Endothelial cell of umbilical vein (primary cell): Measurements from ENCODE around the gene ULK4. TPM values are rescaled to one million over a fixed set of nuclear protein-coding genes. Genes with fewer than 3 reads are reported as not detected.

Experiments
- BruUV-seq: library from RNA; stranded (reverse); fragments of 400-500 nt; replicated peaks from 2 replicates; lab custom pipeline; 2021; lab: Mats Ljungman, UMichigan
- CTCF ChIA-PET: fragments of 300-600, 350-600 bp; sonication (Branson Sonifier 250); formaldehyde crosslinking; loops from one replicate; lab custom pipeline; 2021; ENCODE audit warnings: antibody characterized with exemption, inconsistent platforms; lab: Charles Lee
- POLR2A ChIA-PET: fragments of 300-600, 350-600 bp; sonication (Branson Sonifier 250); formaldehyde crosslinking; loops from one replicate; lab custom pipeline; 2021; ENCODE audit warnings: antibody characterized with exemption, inconsistent platforms; lab: Charles Lee
- DNase-seq: peaks from one replicate; pipeline ENCODE4 v3.0.0-alpha.2; 2011; ENCODE audit warnings: low read depth, low spot score
- FAIRE-seq: peaks from 2 replicates; lab custom pipeline; 2011; peaks lifted over from hg19 to GRCh38; lab: Jason Lieb, UNC
- H2AFZ ChIP-seq: 2 replicates; pipeline ENCODE4 v1.6.0; 2012; ENCODE audit warnings: low read depth, low read length, control low read depth, inconsistent platforms
- H3K27ac ChIP-seq: 2 replicates; pipeline ENCODE4 v1.5.1; 2011; ENCODE audit warnings: low read depth, mild to moderate bottlenecking, control low read depth, low read length, moderate library complexity; ENCODE audit not compliant: insufficient read depth
- H3K27me3 ChIP-seq, 2 experiments: 2 replicates each; pipeline versions ENCODE4 v1.6.0 to v1.6.1; 2011; ENCODE audit warnings: low read length in 2 of 2, mixed read lengths in 1 of 2; ENCODE audit not compliant: control insufficient read depth in 2 of 2, insufficient read depth in 2 of 2
- H3K36me3 ChIP-seq, 2 experiments: 2 replicates in 1 of 2; 3 replicates in 1 of 2; pipeline ENCODE4 v1.5.1; 2011; ENCODE audit warnings: low read length in 2 of 2, mild to moderate bottlenecking in 1 of 2, moderate library complexity in 1 of 2; ENCODE audit not compliant: control insufficient read depth in 2 of 2, insufficient read depth in 2 of 2; ENCODE audit errors: extremely low read depth in 1 of 2
- H3K4me1 ChIP-seq: 3 replicates; pipeline ENCODE4 v1.5.1; 2011; ENCODE audit warnings: mild to moderate bottlenecking, low read length; ENCODE audit not compliant: control insufficient read depth, insufficient read depth; ENCODE audit errors: extremely low read depth
- H3K4me2 ChIP-seq: 2 replicates; pipeline ENCODE4 v1.6.1; 2011; ENCODE audit warnings: low read length, control low read depth, mixed read lengths; ENCODE audit not compliant: insufficient read depth
- H3K4me3 ChIP-seq, 3 experiments: fragments of 200-600 bp in 1 of 3; sonication (generic), shearing (Covaris generic) in 1 of 3; replicated peaks in 1 of 3; 2 replicates each; pipeline ENCODE4 v1.5.1; 2011 to 2016; ENCODE audit warnings: control low read depth in 3 of 3, low read length in 3 of 3, mild to moderate bottlenecking in 2 of 3, inconsistent platforms in 1 of 3, low read depth in 1 of 3, moderate library complexity in 1 of 3; ENCODE audit not compliant: insufficient read depth in 1 of 3
- H3K79me2 ChIP-seq: 2 replicates; pipeline ENCODE4 v1.6.0; 2012; ENCODE audit warnings: low read length, inconsistent platforms; ENCODE audit not compliant: control insufficient read depth, insufficient read depth
- H3K9ac ChIP-seq: replicated peaks from 2 replicates; pipeline ENCODE3; 2011; ENCODE audit warnings: low read length, control low read depth; ENCODE audit not compliant: insufficient read depth; ENCODE audit errors: extremely low read depth
- H3K9me1 ChIP-seq: replicated peaks from 3 replicates; pipeline ENCODE4 v1.6.0; 2011; ENCODE audit warnings: mild to moderate bottlenecking, low read length; ENCODE audit not compliant: control insufficient read depth, insufficient read depth; ENCODE audit errors: extremely low read depth
- H3K9me3 ChIP-seq: replicated peaks from 2 replicates; pipeline ENCODE4 v1.5.1; 2012; ENCODE audit warnings: low read length, inconsistent platforms; ENCODE audit not compliant: control insufficient read depth, insufficient read depth
- H4K20me1 ChIP-seq: replicated peaks from 2 replicates; pipeline ENCODE3; 2011; ENCODE audit warnings: mild to moderate bottlenecking, low read length; ENCODE audit not compliant: control insufficient read depth, insufficient read depth; ENCODE audit errors: extremely low read depth
- CTCF ChIP-seq, 2 donors: IDR thresholded peaks; 1 replicate in 1 of 2; 2 replicates in 1 of 2; pipeline ENCODE4 v1.5.1; 2011; ENCODE audit warnings: low read length in 2 of 2, mild to moderate bottlenecking in 2 of 2, moderate library complexity in 2 of 2, control low read depth in 1 of 2, inconsistent platforms in 1 of 2, low read depth in 1 of 2; ENCODE audit not compliant: insufficient read depth in 1 of 2; ENCODE audit errors: extremely low read depth in 1 of 2
- FOS ChIP-seq: IDR thresholded peaks from 2 replicates; pipeline ENCODE4 v1.6.1; 2011; ENCODE audit warnings: mild to moderate bottlenecking, low read length, moderate library complexity, borderline replicate concordance; ENCODE audit not compliant: insufficient read depth
- GATA2 ChIP-seq: IDR thresholded peaks from 2 replicates; pipeline ENCODE4 v1.7.0; 2011; ENCODE audit warnings: low read depth, mild to moderate bottlenecking, moderate library complexity, mixed read lengths, low read length; ENCODE audit not compliant: insufficient read length, insufficient read depth
- JUN ChIP-seq: IDR thresholded peaks from 2 replicates; pipeline ENCODE4 v1.6.1; 2011; ENCODE audit warnings: borderline replicate concordance, low read depth; ENCODE audit not compliant: insufficient read length, insufficient read depth
- MAX ChIP-seq: IDR thresholded peaks from 2 replicates; pipeline ENCODE4 v1.6.1; 2011; ENCODE audit not compliant: insufficient read depth, insufficient read length
- POLR2AphosphoS5 ChIP-seq: IDR thresholded peaks from 2 replicates; pipeline ENCODE4 v1.6.1; 2012; ENCODE audit warnings: low read depth, mild to moderate bottlenecking, control low read depth, low read length, moderate library complexity; ENCODE audit not compliant: insufficient read depth
- dilution Hi-C: fragments of 300-500 bp; cut with MboI; formaldehyde crosslinking; loops from one replicate; pipeline ENCODE4 v1.15.0; 2019; ENCODE audit warnings: low sequenced_read_pairs; ENCODE audit not compliant: extremely low pct_ligation_motif_present
- intact Hi-C: fragments of 100-400 bp; cut with micrococcal nuclease; formaldehyde crosslinking; loops from one replicate; pipeline ENCODE4 v1.10.0; 2022
- polyA plus RNA-seq, 4 experiments: library from polyadenylated mRNA; depleted of rRNA in 3 of 4; stranded (reverse) in 3 of 4; unstranded in 1 of 4; fragments of >200 nt; gene quantifications; 2 replicates each; pipeline versions ENCODE4 v1.2.1 to v1.2.3, GENCODE V29; 2011 to 2012; ENCODE audit warnings: missing spikeins in 1 of 4
- total RNA-seq: library from RNA; stranded (reverse); gene quantifications from 2 replicates; pipeline ENCODE4 v1.2.3, GENCODE V29; 2021

ULK4 gene
- total and polyA plus RNA-seq, 2 donors (not counting 3 experiments of a cell fraction or from before 2014, with no cell fraction given), result 3.3 to 16.0 TPM

GRCh38 chr3:41932464-41932863, 29.4 kb downstream of the ULK4 start:
- H3K4me3 ChIP-seq, result no peak overlapping the region
- FAIRE-seq, result no peak
- no peaks in the 10 kb centered on the region for H3K9me3 ChIP-seq
- H3K27me3 ChIP-seq, result no peaks in the 10 kb centered on the region
- no peak overlapping the region for H3K9ac ChIP-seq
- no peak overlapping the region for H3K4me2 ChIP-seq
- no TSS peak for BruUV-seq
- ChIA-PET POLR2A (no interaction called here), CTCF (interaction anchor here (1.2 kb wide), 1 partner anchor 1352 kb away, joined by 3 read pairs; no protein-coding TSS in a partner anchor)
- H3K79me2 ChIP-seq, result no peaks in the 10 kb centered on the region
- H4K20me1 ChIP-seq, result no peaks in the 10 kb centered on the region
- H2AFZ ChIP-seq, result no peak overlapping the region
- intact Hi-C loops (no loop called here), dilution Hi-C loops (no loop called here)
- H3K9me1 ChIP-seq, result no peaks in the 10 kb centered on the region
- no peak overlapping the region for H3K27ac ChIP-seq
- DNase-seq, result no peak
- H3K4me1 ChIP-seq, result no peaks in the 10 kb centered on the region
- no peaks in the 10 kb centered on the region for H3K36me3 ChIP-seq
- TF ChIP-seq JUN, result no peak
- TF ChIP-seq GATA2, result no peak
- TF ChIP-seq POLR2AphosphoS5, result no peak
- no peak for TF ChIP-seq CTCF (IDR thresholded peaks at IDR 0.05; ENCODE audit: extremely low read depth in 1 of 2, insufficient read depth in 1 of 2, low read depth in 1 of 2, low read length in 2 of 2)
- no peak for TF ChIP-seq FOS

GRCh38 chr3:41920406-41920965, 41.4 kb downstream of the ULK4 start:
- POLR2A ChIA-PET, result no interaction called here
- H3K9me3 ChIP-seq, result no peaks in the 10 kb centered on the region
- H4K20me1 ChIP-seq, result no peaks in the 10 kb centered on the region
- H3K4me2 ChIP-seq, result no peak overlapping the region
- no peaks in the 10 kb centered on the region for H3K79me2 ChIP-seq
- dilution Hi-C loops (no loop called here), intact Hi-C loops (no loop called here)
- H3K4me1 ChIP-seq, result no peaks in the 10 kb centered on the region
- CTCF ChIA-PET, result interaction anchor here (0.8 to 1.7 kb wide), 3 partner anchors 14 to 199 kb away, joined by 3 to 4 read pairs (median 3); no protein-coding TSS in a partner anchor
- BruUV-seq, result no TSS peak
- no peak for TF ChIP-seq MAX
- no peak overlapping the region for H3K4me3 ChIP-seq
- no peak for FAIRE-seq
- H2AFZ ChIP-seq, result no peak overlapping the region
- no peaks in the 10 kb centered on the region for H3K36me3 ChIP-seq
- H3K27ac ChIP-seq, result no peak overlapping the region
- H3K27me3 ChIP-seq, result no peaks in the 10 kb centered on the region
- H3K9me1 ChIP-seq, result no peaks in the 10 kb centered on the region
- no peak for DNase-seq
- H3K9ac ChIP-seq, result no peak overlapping the region
